ENCODE data around the gene CNTNAP2.
A peak's percentile ranks its signal among the peaks of the same experiment; 100 is the strongest.

DNA sequence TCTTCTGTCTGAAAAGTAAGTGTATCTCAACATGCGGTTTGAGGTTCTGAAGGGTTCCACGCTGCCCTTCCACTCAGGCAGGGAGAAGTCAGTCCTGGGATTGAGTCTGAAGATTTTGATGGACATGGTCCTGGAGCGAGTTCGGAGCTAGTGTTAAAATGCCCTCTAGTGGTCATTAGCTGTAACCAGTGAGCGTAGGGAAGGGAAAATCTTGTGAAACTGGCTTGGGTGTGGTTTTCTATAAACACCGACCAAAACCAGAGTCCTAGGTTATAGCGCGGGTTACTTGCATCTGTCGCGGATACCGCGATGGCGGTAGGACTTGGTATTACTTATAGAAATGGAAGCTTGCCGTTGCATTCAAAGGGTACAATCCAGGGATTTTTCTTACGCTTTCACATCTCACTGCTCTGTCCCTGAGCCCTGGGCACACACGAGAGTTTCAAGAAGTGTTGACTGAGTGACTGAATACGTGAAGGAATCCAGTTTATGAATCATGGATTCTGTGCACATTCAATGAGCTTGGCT is 2125.8 kb downstream of the CNTNAP2 start:
- peak; percentile 57 for TF ChIP-seq CTCF (IDR thresholded peaks at IDR 0.05; ENCODE audit: insufficient read depth, low read length, poor library complexity, severe bottlenecking)
- no peak for TF ChIP-seq EZH2phosphoT487 (conservative IDR thresholded peaks at IDR 0.05; ENCODE audit: low read length)
